ENCODE results near the gene DDIT3.

Gene DDIT3

GRCh38 chr12:57479376-57480115 is 40.8 kb downstream of the DDIT3 start, which contains the start of gene ARHGAP9:
ARHGAP9 (minus strand) TSS chr12:57479866; CDS start chr12:57479406, 460 bp downstream.
- DNase-seq, result no peak

- DNase-seq, result no peak
Observed at GRCh38 chr12:57479043-57479375, 41.3 kb downstream of the DDIT3 start.

- DNase-seq, result no peak
Observed at GRCh38 chr12:57477710-57478681, 42.3 kb downstream of the DDIT3 start.

GRCh38 chr12:57476993-57477709 is 43.2 kb downstream of the DDIT3 start:
- DNase-seq, result no peak

GRCh38 chr12:57476162-57476992 is 43.9 kb downstream of the DDIT3 start:
- DNase-seq, result no peak

GRCh38 chr12:57475271-57476161 is 44.8 kb downstream of the DDIT3 start:
- DNase-seq, result peak; percentile 76

- no peak for DNase-seq
Observed at GRCh38 chr12:57474862-57475261, 45.5 kb downstream of the DDIT3 start.

GRCh38 chr12:57474430-57474829 is 45.9 kb downstream of the DDIT3 start:
- DNase-seq, result no peak

- no peak for DNase-seq
Observed at GRCh38 chr12:57473886-57474285, 46.4 kb downstream of the DDIT3 start.

GRCh38 chr12:57473392-57473791 is 46.9 kb downstream of the DDIT3 start:
- no peak for DNase-seq

- no peak for DNase-seq
Observed at GRCh38 chr12:57472391-57472790, 47.9 kb downstream of the DDIT3 start.

- DNase-seq, result no peak
Observed at GRCh38 chr12:57471661-57472060, 48.7 kb downstream of the DDIT3 start.

- DNase-seq, result no peak
Observed at GRCh38 chr12:57470970-57471656, 49.2 kb downstream of the DDIT3 start.

GRCh38 chr12:57470286-57470969 is 49.9 kb downstream of the DDIT3 start:
- no peak for DNase-seq

- no peak for DNase-seq
Observed at GRCh38 chr12:57469296-57470164, 50.8 kb downstream of the DDIT3 start.

- DNase-seq, result no peak
Observed at GRCh38 chr12:57467915-57468314, 52.4 kb downstream of the DDIT3 start.

- no peak for DNase-seq
Observed at GRCh38 chr12:57467212-57467874, 53.0 kb downstream of the DDIT3 start.
